Peyer's patch (tissue), 4 donors: ENCODE measurements around the gene TAF3.

Experiments
- POLR2A ChIP-seq, 2 donors: fragments of 450-650 bp; IDR thresholded peaks; one replicate each; pipeline ENCODE4 v1.5.1; 2017; ENCODE audit warnings: antibody characterized with exemption in 2 of 2, mild to moderate bottlenecking in 2 of 2, moderate library complexity in 2 of 2
- TF ChIP-seq, protein P1 (sequence below), 6 experiments: fragments of 450-650 bp in 4 of 6; fragments of 200-600 bp in 2 of 6; sonication (generic) in 1 of 6; IDR thresholded peaks; one replicate each; pipeline ENCODE4 v1.5.1; 2017 to 2019; ENCODE audit warnings: antibody characterized with exemption in 6 of 6, mild to moderate bottlenecking in 3 of 6, moderate library complexity in 1 of 6

DNA sequence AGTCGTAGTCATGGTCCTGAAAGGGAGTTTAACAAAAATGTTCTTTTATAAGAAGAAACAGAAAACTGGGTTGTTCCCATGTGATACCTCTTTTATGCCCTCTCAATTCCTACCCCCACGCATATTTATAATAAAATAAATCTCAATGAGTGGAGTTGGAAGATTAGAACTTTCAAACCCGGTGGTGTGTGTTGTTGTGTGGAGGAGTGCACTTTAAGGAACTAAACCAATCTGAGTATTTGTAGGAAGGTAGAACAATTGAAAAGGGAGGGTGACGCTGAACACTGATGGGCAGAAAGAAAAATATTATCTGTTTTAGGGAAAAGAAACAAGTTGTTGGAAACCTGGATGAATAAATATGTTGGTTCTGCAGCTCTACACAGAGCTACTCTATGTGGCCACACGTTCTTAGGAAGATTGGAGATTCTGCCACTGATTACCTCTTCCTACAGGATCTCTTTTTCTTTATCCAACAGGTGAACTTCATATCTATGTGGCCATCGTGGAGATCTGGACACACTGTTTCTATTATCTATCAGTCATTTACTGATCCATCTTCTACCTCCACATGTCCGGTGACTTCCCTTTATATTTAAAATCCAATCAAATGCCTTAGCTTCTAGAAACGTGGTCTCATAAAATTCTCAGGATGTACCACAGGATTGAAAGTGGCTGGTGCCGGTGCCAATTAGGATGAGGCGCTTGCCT is 223.1 kb downstream of the TAF3 start:
- TF ChIP-seq, protein P1, sequence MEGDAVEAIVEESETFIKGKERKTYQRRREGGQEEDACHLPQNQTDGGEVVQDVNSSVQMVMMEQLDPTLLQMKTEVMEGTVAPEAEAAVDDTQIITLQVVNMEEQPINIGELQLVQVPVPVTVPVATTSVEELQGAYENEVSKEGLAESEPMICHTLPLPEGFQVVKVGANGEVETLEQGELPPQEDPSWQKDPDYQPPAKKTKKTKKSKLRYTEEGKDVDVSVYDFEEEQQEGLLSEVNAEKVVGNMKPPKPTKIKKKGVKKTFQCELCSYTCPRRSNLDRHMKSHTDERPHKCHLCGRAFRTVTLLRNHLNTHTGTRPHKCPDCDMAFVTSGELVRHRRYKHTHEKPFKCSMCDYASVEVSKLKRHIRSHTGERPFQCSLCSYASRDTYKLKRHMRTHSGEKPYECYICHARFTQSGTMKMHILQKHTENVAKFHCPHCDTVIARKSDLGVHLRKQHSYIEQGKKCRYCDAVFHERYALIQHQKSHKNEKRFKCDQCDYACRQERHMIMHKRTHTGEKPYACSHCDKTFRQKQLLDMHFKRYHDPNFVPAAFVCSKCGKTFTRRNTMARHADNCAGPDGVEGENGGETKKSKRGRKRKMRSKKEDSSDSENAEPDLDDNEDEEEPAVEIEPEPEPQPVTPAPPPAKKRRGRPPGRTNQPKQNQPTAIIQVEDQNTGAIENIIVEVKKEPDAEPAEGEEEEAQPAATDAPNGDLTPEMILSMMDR (IDR thresholded peaks at IDR 0.05): no peak
- no peak for TF ChIP-seq POLR2A (IDR thresholded peaks at IDR 0.05)
